NCI-H2196 treated with DMSO at 0.1 percent for 48 hours (cell line): Measurements from ENCODE around the gene PSAT1.

Source experiments
- DNase-seq: peaks from one replicate; lab custom pipeline; 2025; ENCODE audit not compliant: unreplicated experiment; lab: John Stamatoyannopoulos, UW

Gene PSAT1

GRCh38 chr9:78365748-78366697 lies 69.1 kb downstream of the PSAT1 start:
- no peak for DNase-seq

GRCh38 chr9:78366827-78367226 lies 69.9 kb downstream of the PSAT1 start:
- no peak for DNase-seq

- no peak for DNase-seq
Observed at GRCh38 chr9:78368236-78368635, 71.3 kb downstream of the PSAT1 start.

- DNase-seq, result peak; percentile 23
Observed at GRCh38 chr9:78369639-78370219, 72.8 kb downstream of the PSAT1 start.

- DNase-seq, result no peak
Observed at GRCh38 chr9:78370991-78371390, 74.1 kb downstream of the PSAT1 start.

GRCh38 chr9:78371981-78372380 lies 75.1 kb downstream of the PSAT1 start:
- no peak for DNase-seq
